Measurements from ENCODE around the gene SLC46A3.
A peak's percentile ranks its signal among the peaks of the same experiment; 100 is the strongest.
"Not testable (repeated sequence)": the region's sequence is repeated elsewhere in the genome, so short reads cannot be mapped to it uniquely, and the experiment has no call there.

Gene SLC46A3

DNA sequence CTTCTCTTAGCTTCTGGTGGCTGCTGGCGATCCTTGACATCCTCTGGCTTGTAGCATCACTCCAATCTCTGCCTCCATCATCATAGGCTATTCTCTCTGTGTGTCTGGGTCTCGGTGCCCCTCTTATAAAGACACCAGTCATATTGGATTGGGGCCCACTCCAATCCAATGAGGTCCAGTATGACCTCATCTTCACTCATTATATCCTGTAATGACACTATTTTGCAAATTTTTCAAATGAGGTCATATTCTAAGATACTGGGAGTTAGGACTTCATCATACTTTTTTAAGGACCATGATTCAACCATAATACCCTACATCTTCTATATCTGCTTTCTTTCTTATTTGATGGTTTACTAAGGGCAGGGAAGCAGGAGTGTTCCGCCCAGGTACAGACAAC lies 12.0 kb upstream of the SLC46A3 start:
- peak; percentile 12 for DNase-seq (ENCODE audit: low spot score)

DNA sequence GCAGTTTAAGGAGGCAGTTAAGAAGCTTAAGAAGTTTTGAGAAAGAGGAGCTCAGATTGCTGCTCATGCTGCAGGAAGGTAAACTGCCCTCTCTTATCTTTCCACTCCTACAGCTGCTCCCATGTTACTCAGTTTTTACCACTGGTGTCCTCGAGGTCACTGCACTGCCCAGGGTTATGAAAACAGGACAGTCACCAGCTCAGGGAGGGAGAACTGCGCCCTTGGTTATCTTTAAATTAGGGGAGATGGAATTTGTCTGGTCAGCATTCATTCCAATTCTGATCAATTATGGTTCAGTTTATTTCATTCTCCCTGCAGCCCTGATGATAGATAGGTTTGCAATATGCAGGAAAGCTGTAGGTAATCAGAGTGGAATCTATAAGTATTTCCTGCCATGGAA lies 10.8 kb upstream of the SLC46A3 start:
- no peak for DNase-seq (ENCODE audit: low spot score)

GRCh38 chr13:28728642-28729041 lies 9.9 kb upstream of the SLC46A3 start:
- DNase-seq (ENCODE audit: low spot score): no peak

- no peak for DNase-seq (ENCODE audit: low spot score)
Measured at GRCh38 chr13:28725046-28725610, 6.4 kb upstream of the SLC46A3 start.

- DNase-seq (ENCODE audit: low spot score): no peak
Measured at GRCh38 chr13:28723806-28724205, 5.0 kb upstream of the SLC46A3 start.

DNA sequence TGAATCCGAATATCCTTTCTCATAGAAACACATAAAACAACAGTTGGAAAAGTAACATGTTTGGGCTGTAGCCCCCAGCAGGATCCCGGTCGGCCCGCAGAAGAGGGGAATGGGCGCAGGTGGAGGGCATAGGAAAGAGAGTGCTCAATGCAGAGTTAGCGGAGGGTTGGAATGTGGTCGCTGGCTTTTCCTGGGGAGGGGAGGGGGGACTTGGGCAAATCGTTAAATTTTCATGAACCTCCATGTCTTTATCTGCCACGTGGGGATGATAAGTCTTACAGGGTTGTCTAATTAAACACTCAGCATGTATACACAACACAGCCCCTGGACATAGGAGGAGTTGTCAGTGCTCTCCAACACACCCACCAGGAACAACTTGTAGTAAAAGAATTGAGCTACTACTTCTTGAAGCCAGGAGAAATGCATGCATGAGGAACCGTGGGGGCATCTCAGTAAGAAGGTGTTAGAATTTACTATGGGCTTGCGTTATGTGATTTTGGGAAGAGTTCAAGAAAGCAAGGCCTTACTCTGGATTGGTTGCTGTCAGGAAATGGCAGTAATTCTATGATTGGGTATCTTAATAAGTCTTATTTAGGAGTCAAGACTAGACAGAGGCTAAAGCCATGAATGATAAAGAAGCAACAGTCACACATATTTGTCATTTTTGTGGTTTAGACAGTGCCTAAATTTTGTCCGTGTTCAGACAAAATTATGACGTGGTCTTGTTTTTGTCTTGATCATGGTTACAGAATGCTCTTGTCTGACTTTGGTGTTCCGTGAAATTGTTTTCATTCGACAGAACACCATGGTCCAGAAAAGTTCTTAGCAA lies 671 bp upstream of the SLC46A3 start:
- peak; percentile 13 for DNase-seq (ENCODE audit: low spot score)

GRCh38 chr13:28718196-28718542 lies 601 bp downstream of the SLC46A3 start:
- DNase-seq (ENCODE audit: low spot score): peak; percentile 6

DNA sequence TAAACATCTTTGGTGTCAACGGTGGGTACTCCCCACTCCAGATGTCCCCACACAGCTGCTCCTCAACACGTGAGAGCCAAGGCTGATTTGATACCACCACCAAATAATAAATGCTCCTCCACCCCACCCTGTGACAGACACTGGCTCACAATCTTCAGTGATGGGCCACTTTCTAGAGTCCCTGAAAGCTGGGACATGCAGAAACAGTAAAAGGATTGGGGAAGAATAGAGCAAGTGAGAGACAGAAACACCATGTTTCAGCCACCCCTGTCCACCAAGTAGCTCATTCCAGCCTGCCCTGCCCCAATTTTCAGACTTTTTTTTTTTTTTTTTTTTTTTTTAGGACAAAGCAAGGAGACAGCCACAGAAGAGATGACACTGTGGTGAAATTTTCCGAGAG lies 1.6 kb downstream of the SLC46A3 start:
- DNase-seq (ENCODE audit: low spot score): no peak

- DNase-seq (ENCODE audit: low spot score): peak; percentile 45
Measured at GRCh38 chr13:28716511-28716910, 2.3 kb downstream of the SLC46A3 start.

DNA sequence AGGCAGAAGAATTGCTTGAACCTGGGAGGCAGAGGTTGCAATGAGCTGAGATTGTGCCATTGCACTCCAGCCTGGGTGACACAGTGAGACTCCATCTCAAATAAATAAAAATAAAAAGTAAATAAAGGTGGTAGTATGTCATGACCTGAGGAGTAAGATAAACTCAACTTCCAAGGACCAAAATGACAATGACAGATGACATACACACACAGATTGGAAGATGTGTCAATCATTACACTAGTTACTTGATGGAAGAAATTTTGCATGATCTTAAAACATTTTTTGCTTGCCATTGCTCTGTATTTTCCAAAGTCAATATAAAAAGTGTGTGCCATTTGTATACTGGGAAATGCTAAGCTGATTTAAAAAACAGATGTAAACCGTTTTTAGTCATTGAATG lies 4.1 kb downstream of the SLC46A3 start:
- no peak for DNase-seq (ENCODE audit: low spot score)

DNA sequence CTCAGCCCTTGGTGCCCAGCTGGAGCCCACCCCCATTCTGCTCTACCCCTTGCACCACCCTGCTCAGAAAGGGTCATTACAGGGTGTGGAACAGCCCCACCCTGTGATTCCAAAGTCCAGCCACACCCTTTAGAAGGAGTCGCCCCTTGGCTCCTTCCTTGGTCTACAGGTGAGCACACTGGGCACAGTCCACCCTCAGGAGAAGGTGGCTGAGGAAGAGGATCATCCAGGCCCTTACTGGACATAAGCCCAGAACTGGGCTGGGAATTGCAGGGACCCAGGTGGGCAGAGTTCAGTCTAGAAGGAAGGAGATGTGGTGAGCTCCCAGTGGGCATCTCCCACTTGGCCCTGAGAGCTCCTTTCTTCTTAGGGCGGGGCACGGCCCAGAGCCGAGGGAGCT lies 8.6 kb downstream of the SLC46A3 start:
- DNase-seq (ENCODE audit: low spot score): no peak

- peak; percentile 43 for DNase-seq (ENCODE audit: low spot score)
Measured at GRCh38 chr13:28707629-28708427, 10.9 kb downstream of the SLC46A3 start.

DNA sequence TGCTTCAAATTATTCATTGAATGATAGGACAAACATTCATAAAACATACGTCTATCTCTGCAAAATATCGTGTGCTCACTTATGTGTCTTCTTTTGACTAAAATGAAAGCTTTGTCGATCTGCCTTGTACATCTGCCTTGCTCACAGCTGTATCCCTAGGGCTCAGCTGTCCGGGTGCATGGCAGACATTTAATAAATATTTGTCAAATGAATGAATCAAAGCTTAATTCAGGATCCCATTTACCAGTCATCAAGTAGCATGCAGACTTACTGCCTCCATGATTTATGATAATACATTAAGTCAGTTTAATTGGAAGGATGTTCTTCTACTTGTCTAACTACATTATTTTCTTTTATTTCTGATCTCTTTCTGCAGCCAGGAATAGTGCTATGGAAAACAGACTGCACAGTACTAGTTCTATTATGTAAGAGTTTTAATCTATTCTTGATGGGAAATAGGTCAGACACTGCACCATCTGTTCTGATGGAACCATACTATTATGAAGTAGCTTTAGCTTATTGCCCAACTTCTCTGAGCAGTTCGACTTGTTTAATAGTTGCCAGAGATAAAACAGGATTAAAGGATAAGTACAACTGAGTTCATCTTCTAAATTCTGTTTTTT lies 13.2 kb downstream of the SLC46A3 start:
- DNase-seq (ENCODE audit: low spot score): no peak

- DNase-seq (ENCODE audit: low spot score): no peak
Measured at GRCh38 chr13:28704919-28705318, 13.9 kb downstream of the SLC46A3 start.

- no peak for DNase-seq (ENCODE audit: low spot score)
Measured at GRCh38 chr13:28704282-28704681, 14.5 kb downstream of the SLC46A3 start.

DNA sequence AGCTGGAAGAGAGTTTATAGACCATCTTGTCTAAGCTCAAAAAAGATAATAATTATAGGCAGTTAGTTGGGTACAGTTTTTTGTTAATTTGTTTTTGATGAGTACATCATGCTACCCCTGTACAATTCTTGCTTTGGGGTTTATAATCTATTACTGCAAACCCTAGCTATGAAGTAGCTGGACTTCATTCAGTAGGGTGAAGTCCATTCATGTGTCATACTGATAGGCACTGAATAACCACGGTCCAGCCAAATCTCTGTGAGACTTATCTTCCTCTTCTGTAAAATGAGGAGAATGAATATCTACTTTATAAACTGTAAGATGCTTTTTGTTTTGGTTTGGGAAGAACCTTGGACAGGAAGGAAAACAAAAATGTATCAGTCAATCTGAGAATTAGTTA lies 19.5 kb downstream of the SLC46A3 start:
- no peak for DNase-seq (ENCODE audit: low spot score)

DNA sequence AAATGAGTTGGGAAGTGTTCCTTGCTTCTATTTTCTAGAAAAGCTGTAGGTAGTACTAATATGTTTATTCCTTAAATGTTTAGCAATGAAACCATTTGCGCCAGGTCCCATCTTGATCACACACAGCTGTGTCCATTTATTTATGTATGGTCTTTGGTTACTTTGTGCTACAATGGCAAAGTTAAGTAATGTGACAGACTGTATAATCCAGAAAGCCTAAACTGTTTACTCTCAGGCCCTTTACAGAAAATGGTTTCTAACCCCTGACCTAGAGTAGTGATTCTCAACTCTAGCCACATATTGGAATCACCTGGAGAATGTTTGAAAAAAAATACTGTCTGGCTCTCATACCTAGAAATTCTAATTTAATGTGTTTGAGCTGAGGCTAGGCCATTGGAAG lies 21.3 kb downstream of the SLC46A3 start:
- no peak for DNase-seq (ENCODE audit: low spot score)

- DNase-seq (ENCODE audit: low spot score): not testable (repeated sequence)
Measured at GRCh38 chr13:28693605-28694491, 24.9 kb downstream of the SLC46A3 start.

GRCh38 chr13:28685892-28686291 lies 32.9 kb downstream of the SLC46A3 start:
- DNase-seq (ENCODE audit: low spot score): no peak

- no peak for DNase-seq (ENCODE audit: low spot score)
Measured at GRCh38 chr13:28685114-28685513, 33.7 kb downstream of the SLC46A3 start.

- no peak for DNase-seq (ENCODE audit: low spot score)
Measured at GRCh38 chr13:28684257-28684656, 34.5 kb downstream of the SLC46A3 start.

DNA sequence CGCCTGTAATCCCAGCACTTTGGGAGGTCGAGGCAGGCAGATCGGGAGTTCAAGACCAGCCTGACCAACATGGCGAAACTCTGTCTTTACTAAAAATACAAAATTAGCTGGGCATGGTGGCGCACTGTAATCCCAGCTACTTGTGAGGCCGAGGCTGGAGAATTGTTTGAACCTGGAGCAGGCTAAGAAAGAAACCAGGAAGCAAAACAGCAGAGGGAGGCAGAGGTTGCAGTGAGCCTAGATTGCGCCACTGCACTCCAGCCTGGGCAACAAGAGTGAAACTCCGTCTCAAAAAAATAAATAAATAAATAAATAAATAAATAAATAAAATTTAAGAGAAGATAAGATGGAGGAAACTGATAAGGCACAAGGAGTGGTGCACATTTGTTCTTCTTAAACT lies 35.6 kb downstream of the SLC46A3 start:
- not testable (repeated sequence) for DNase-seq (ENCODE audit: low spot score)
